ENCODE data around the gene TFCP2L1.

Gene TFCP2L1

DNA sequence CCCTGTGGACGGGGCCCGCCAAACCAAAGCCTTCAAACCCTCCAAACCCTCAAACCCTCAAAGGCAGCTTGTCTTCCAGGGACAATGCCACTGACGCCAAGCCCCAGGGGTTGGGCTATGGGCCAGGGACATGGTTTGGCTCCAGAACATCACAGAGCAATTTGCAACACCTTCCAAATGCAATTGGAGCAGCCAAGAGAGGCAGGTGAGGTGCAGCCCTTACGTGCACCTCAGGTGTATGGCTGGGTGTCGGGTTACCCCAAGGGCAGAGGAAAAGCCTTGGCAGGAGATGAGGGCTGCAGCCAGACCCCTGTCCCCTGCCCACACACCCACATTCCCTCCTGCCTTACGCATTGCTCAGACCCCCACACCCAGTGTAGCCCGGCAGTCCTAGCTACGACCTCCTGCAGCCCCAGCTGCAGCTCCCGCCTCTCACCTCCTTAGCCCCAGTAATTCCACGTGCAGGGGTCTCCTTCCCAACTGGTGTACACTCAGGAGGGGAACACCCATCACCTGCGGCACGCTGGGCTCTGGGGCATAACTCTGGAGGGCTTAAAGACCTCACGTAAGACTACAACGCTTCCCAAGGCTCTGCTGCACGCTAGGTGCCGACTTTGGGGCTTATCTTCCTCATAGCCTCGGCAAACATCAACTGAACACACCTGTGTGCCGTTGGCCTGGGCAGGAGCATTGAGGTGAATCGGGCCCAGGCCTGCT, 88.7 kb downstream of the TFCP2L1 start:
- DNase-seq (ENCODE audit: low read depth in 2 of 2) = no peak

DNA sequence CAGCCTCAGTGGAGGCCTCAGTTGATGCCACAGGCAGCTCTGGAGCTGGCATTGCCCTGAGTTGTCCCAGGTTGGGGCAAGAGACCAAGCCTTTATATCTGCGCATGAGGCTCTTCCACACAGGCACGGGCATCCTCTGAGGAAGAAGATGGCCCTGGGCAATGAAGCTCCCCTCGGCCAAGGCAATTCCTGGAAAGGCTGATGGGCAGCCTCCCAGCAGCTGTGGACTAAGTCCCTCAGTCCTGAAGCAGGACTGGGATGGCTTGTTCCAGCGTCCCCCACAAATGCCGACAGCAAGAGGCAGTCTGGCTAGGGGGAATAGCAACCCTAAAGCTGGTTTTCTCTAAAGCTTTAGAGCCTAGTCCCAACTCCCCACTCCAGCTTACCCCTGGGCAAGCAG, 90.0 kb downstream of the TFCP2L1 start:
- no peak for DNase-seq (ENCODE audit: low read depth in 2 of 2)

GRCh38 chr2:121194626-121195025, 90.4 kb downstream of the TFCP2L1 start:
- DNase-seq (ENCODE audit: low read depth in 2 of 2) = no peak

DNA sequence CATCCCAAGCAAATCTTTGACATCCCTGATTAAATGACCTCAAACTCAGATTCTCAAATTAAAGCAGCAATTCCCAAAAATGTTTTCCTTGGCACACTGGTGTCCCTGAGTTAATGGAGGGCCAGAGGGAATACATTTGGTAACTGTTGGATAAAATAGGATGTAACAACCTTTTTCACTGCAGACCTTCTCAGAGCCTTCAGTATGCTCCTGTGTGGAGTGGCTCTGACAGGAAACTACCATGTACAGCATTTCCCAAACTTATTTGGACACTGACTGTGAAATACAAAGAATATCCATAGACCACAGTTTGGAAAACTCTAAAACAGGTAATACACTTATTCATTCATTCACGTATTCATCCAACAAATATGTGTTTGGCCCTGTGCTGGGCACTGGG, 91.8 kb downstream of the TFCP2L1 start:
- no peak for DNase-seq (ENCODE audit: low read depth in 2 of 2)

DNA sequence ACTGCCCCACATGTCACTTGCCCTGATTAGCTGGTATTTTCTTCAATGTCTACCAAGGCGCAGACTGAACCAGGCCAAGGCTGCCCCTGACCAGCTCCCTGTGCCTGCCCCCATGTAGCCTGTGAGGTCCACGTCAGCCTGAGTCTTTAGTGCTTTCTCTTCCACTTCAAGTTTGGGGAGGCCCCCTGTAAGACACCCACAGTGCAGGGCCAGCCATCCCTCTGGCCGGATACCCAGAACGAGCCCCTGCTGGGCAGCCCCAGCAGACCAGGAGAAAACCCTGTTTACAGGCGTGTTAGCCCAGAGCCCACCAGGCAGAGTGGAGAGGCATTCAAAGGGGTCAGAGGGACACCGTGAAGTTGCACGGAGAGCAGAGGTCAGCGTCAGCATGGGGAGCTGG, 92.4 kb downstream of the TFCP2L1 start:
- no peak for DNase-seq (ENCODE audit: low read depth in 2 of 2)

GRCh38 chr2:121191191-121192170, 93.5 kb downstream of the TFCP2L1 start:
- DNase-seq (ENCODE audit: low read depth in 2 of 2) = no peak

- no peak for DNase-seq (ENCODE audit: low read depth in 2 of 2)
Observed at GRCh38 chr2:121189661-121190381, 95.2 kb downstream of the TFCP2L1 start.

DNA sequence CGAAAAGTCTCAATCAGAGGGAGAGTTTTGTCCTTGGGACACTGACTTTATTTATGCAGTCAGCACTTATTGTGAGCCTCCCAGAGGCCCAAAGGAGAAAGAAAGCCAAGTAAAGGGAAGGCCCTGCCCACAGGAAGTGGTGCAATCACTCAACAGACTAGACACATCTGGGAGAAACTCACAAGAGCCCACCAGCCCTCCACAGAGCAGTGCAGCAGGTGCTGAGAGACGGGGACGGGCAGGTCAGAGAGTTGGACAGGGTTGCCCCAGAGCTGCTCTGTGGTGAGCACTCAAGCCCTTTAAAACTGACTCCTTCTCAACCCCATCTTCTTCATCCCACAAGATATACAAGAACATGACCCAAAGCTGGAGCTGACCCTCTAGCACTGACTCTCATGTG, 96.0 kb downstream of the TFCP2L1 start:
- DNase-seq (ENCODE audit: low read depth in 2 of 2) = no peak

- no peak for DNase-seq (ENCODE audit: low read depth in 2 of 2)
Observed at GRCh38 chr2:121187982-121188411, 97.0 kb downstream of the TFCP2L1 start.

DNA sequence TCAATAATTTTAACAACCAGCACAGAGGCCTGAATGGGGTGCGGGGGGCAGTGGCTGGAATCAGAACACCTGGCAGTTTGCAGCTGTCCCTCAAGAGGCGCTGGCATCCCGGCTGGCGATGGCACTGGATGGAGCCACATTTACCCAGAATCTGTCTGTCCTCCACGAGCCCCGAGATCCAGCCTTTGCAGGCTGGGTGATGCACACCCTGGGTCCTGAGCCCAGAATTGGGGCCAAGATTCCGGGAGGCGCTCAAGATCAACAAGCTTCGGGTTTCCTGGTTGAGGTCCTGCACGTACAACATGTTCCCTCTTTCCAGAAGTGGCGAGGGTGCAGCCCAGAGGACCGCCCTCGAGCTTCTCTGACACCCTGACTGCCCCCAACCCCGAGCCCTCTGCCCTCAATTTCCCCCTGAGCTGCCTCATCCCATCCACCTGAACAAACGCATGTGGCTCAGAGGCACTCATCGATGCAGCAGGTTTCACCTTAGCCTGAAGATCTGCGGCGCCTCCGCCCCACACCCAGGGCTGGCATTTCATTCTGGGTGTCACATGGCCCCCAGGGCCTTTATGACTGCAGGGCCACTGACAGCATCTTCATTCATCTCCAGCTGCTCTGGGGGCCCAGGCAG, 97.5 kb downstream of the TFCP2L1 start:
- DNase-seq (ENCODE audit: low read depth in 2 of 2) = no peak

- no peak for DNase-seq (ENCODE audit: low read depth in 2 of 2)
Observed at GRCh38 chr2:121186261-121186660, 98.7 kb downstream of the TFCP2L1 start.

- DNase-seq (ENCODE audit: low read depth in 2 of 2) = no peak
Observed at GRCh38 chr2:121185571-121186074, 99.4 kb downstream of the TFCP2L1 start.

GRCh38 chr2:121185111-121185510, 99.9 kb downstream of the TFCP2L1 start:
- DNase-seq (ENCODE audit: low read depth in 2 of 2) = no peak

- no peak for DNase-seq (ENCODE audit: low read depth in 2 of 2)
Observed at GRCh38 chr2:121184248-121184862, 100.6 kb downstream of the TFCP2L1 start.

GRCh38 chr2:121182520-121182919, 102.5 kb downstream of the TFCP2L1 start:
- DNase-seq (ENCODE audit: low read depth in 2 of 2) = no peak

DNA sequence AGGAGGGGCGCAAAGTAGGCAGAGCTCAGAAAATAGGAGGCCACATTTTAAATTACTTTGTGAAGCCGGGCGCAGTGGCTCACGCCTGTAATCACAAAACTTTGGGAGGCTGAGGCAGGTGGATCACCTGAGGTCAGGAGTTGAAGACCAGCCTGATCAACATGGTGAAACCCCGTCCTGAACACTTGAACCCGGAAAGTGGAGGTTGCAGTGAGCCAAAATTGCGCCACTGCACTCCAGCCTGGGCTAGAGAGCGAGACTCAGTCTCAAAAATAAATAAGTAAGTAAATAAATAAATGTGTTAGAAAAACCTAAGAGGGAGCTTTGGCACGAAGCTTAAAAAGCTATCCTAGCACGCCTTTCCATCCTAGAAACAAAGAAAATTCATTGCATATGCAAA, 105.5 kb downstream of the TFCP2L1 start:
- no peak for DNase-seq (ENCODE audit: low read depth in 2 of 2)

- DNase-seq (ENCODE audit: low read depth in 2 of 2) = no peak
Observed at GRCh38 chr2:121178730-121179129, 106.3 kb downstream of the TFCP2L1 start.

DNA sequence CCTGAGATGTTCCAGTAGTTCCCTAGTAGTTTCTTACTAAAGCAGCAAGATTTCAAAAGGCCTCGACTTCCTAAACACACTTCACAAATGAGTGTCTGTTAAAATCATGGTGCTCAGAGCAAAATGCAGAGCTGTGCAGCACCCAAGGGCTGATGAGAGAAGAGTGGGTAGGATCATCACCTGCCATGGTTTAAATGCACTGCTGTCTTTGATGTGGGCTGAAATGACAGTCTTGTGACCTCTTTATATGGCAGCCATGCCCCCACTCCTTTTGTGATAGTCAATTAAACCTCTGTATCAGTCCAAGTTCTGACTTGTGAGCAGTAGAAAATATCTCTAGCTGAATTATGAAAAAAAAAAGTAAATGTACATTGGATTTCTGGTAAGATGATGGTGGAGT, 107.1 kb downstream of the TFCP2L1 start:
- DNase-seq (ENCODE audit: low read depth in 2 of 2) = no peak

- no peak for DNase-seq (ENCODE audit: low read depth in 2 of 2)
Observed at GRCh38 chr2:121175326-121175725, 109.7 kb downstream of the TFCP2L1 start.

DNA sequence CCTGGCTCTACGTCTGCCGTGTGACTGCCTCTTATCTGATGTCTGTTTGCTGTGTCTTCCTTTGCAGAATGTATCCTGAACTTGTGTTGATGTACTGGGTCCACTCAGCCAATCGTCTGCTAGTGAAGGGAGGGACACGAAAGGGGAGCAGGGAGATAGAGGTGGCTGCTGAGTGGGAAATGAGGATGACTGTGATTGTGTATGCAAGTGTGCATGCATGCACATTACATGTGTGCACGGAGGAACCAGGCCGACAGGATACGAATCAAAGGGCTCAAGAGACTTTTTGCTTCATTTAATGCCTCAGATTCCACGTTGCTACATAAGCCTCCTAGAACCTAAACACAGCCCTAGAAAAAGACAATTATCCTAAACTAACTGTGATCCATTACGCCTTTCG, 111.2 kb downstream of the TFCP2L1 start:
- DNase-seq (ENCODE audit: low read depth in 2 of 2) = no peak

DNA sequence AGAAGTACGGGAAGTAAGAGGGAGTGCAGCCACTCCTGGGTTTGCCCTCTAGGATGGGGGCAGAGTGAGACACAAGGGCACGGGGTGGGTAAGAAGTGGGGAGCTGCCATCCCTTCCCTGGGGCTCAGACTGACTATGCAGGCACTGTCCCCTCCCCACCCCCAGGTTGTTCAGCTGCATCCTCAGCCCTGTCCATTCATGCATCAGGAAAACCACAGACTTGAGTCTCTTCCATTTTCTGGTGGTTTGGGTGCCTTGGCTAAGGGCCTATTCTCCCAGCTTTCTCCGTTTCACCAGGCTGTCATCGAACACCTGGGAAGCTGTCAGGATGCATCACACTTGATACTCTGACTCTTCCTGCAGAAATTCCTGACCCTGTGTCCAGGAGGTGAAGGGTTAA, 111.9 kb downstream of the TFCP2L1 start:
- DNase-seq (ENCODE audit: low read depth in 2 of 2) = no peak
